GM18498 (cell line): ENCODE data around the gene SIRT2.
"Not testable (repeated sequence)": the region's sequence is repeated elsewhere in the genome, so short reads cannot be mapped to it uniquely, and the experiment has no call there.

Experiments
- ATAC-seq: cut with Tn5 transposase; IDR thresholded peaks from one replicate; pipeline ENCODE4 v1.9.1; 2021; ENCODE audit warnings: mild to moderate bottlenecking, moderate library complexity; ENCODE audit not compliant: unreplicated experiment

The SIRT2 gene

DNA sequence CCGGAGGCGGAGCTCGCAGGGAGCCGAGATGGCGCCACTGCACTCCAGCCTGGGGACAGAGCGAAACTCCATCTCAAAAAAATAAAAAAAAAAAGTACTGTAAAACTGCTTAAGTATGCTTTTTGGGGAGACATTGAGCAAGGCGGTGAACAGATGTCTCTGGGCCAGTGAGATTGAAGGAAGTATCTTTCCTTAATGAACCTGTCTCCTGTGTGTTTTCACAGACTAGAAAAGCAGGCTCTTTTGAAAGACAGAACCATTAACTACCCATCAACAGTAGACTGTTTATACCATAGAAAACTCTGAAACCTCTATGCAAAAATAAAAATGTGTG, 66.4 kb downstream of the SIRT2 start:
- no peak for ATAC-seq

GRCh38 chr19:38831142-38831605, 68.2 kb downstream of the SIRT2 start:
- ATAC-seq = peak; percentile 46

DNA sequence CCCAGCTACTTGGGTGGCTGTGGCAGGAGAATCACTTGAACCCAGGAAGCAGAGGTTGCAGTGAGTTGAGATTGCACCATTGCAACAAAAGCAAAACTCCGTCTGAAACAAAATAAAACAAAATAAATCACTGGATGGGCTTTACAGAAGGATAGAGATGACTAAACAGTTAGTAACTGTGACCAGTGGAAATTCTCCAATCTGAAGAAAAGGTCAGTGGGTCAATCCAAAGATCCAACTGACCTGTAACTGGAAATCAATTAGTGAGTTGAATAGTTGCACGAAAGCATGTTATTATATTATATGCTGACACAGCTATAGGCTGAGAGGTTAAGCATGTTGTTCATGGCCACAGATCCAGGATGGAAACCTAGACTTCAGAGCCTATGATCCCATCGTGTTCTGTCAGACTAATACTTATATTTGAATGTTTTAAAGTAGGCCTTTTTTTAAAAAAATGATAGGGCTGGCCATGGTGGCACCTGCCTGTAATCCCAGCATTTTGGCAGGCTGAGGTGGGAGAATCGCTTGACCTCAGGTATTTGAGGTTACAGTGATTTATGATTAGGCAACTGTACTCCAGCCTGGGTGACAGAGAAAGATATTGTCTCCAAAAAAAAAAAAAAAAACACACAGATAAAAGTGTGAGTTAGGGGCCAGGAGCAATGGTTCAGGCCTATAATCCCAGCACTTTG, 69.2 kb downstream of the SIRT2 start:
- no peak for ATAC-seq

- ATAC-seq = not testable (repeated sequence)
Observed at GRCh38 chr19:38829203-38829602, 70.2 kb downstream of the SIRT2 start.
